Calu3 (cell line): ENCODE data around the gene SMIM17. TPM values are rescaled to one million over a fixed set of nuclear protein-coding genes. Genes with fewer than 3 reads are reported as not detected.

Experiments used
- Bru-seq: library from RNA; stranded (reverse); fragments of 400-500 nt; gene quantifications from one replicate; lab custom pipeline; 2021; lab: Mats Ljungman, UMichigan
- BruChase-seq, 2 experiments: library from RNA; stranded (reverse); fragments of 400-500 nt; gene quantifications; one replicate each; lab custom pipeline; 2021; lab: Mats Ljungman, UMichigan
- BruUV-seq: library from RNA; stranded (reverse); fragments of 400-500 nt; replicated peaks from 2 replicates; lab custom pipeline; 2021; lab: Mats Ljungman, UMichigan
- CTCF ChIA-PET: fragments of 300-600 bp; sonication (Branson Sonifier 250); formaldehyde crosslinking; loops from one replicate; lab custom pipeline; 2022; ENCODE audit warnings: antibody characterized with exemption; lab: Charles Lee
- DNase-seq: peaks from one replicate; pipeline ENCODE4 v3.0.0; 2022
- H3K27ac Mint-ChIP-seq: one replicate; pipeline ENCODE4 v1.8.0; 2022; ENCODE audit warnings: mixed read lengths; ENCODE audit not compliant: unreplicated experiment
- H3K27me3 Mint-ChIP-seq: one replicate; pipeline ENCODE4 v1.8.0; 2022; ENCODE audit warnings: mixed read lengths; ENCODE audit not compliant: unreplicated experiment
- H3K36me3 Mint-ChIP-seq: one replicate; pipeline ENCODE4 v1.8.0; 2022; ENCODE audit warnings: mild to moderate bottlenecking, moderate library complexity, mixed read lengths; ENCODE audit not compliant: insufficient read depth, unreplicated experiment
- H3K4me1 Mint-ChIP-seq: one replicate; pipeline ENCODE4 v1.8.0; 2022; ENCODE audit warnings: mild to moderate bottlenecking, low read depth, mixed read lengths; ENCODE audit not compliant: unreplicated experiment
- H3K4me3 Mint-ChIP-seq: one replicate; pipeline ENCODE4 v1.8.0; 2022; ENCODE audit warnings: mild to moderate bottlenecking, low read depth, moderate library complexity, mixed read lengths; ENCODE audit not compliant: unreplicated experiment
- H3K9me3 Mint-ChIP-seq: one replicate; pipeline ENCODE4 v1.8.0; 2022; ENCODE audit warnings: low read depth, mixed read lengths; ENCODE audit not compliant: unreplicated experiment
- CTCF ChIP-seq: fragments of 200-600 bp; IDR thresholded peaks from one replicate; pipeline ENCODE4 v1.8.0; 2022; ENCODE audit warnings: antibody characterized with exemption; ENCODE audit not compliant: unreplicated experiment
- intact Hi-C: fragments of 100-400 bp; cut with micrococcal nuclease; formaldehyde crosslinking; loops from one replicate; pipeline ENCODE4 v1.10.0; 2022; ENCODE audit not compliant: unreplicated experiment
- long read RNA-seq: library from polyadenylated mRNA; stranded (forward); transcript quantifications from one replicate; pipeline ENCODE4 v2.0.0, GENCODE V29; 2022
- total RNA-seq: library from RNA; stranded (reverse); gene quantifications from 2 replicates; pipeline ENCODE4 v1.2.3, GENCODE V29; 2022

SMIM17 gene
- total RNA-seq: not detected in 2 replicates
- Bru-seq, nascent RNA: percentile 11 among the genes with signal in this experiment
- percentile 23 among the genes with signal in this experiment for BruChase-seq, experiment 1, labeled RNA remaining after a 6-hour chase
- percentile 20 among the genes with signal in this experiment for BruChase-seq, experiment 2, labeled RNA remaining after a 2-hour chase
- long read RNA-seq: 0 reads

GRCh38 chr19:56642711-56643459, at the start of gene SMIM17:
Gene SMIM17, plus strand, starts transcription at chr19:56643159. Its CDS starts 2,509 bp downstream, at chr19:56645668.
- no peaks in the 10 kb centered on the region for H3K27me3 Mint-ChIP-seq
- DNase-seq: no peak
- no peak within 1 kb of the TSS for H3K27ac Mint-ChIP-seq
- BruUV-seq: no TSS peak
- H3K36me3 Mint-ChIP-seq: no peaks in the 10 kb centered on the region
- peaks cover 33% of the 10 kb centered on the region for H3K9me3 Mint-ChIP-seq
- CTCF ChIA-PET: no interaction called here
- TF ChIP-seq CTCF: no peak
- H3K4me1 Mint-ChIP-seq: no peaks in the 10 kb centered on the region
- intact Hi-C loops: no loop called here
- H3K4me3 Mint-ChIP-seq: no peak within 1 kb of the TSS

- H3K27me3 Mint-ChIP-seq: no peaks in the 10 kb centered on the region
- BruUV-seq: no TSS peak
- CTCF ChIA-PET: no interaction called here
- intact Hi-C loops: no loop called here
- no peaks in the 10 kb centered on the region for H3K4me1 Mint-ChIP-seq
- peak overlapping the region; percentile 73 for H3K4me3 Mint-ChIP-seq
- no peak for TF ChIP-seq CTCF
- DNase-seq: no peak
- H3K9me3 Mint-ChIP-seq: peaks cover 41% of the 10 kb centered on the region
- H3K36me3 Mint-ChIP-seq: peaks cover 16% of the 10 kb centered on the region
- H3K27ac Mint-ChIP-seq: no peak overlapping the region
Measured at GRCh38 chr19:56594446-56594782, 48.5 kb upstream of the SMIM17 start.

- no TSS peak for BruUV-seq
Measured at GRCh38 chr19:56594783-56595547, 48.0 kb upstream of the SMIM17 start, which contains the start of gene ZNF71. Gene ZNF71, plus strand, starts transcription at chr19:56595302. Its CDS starts 6,257 bp downstream, at chr19:56601559.

More at GRCh38 chr19:56594783-56595547, 48.0 kb upstream of the SMIM17 start, which contains the start of gene ZNF71:
- peak within 1 kb of the TSS; percentile 73 for H3K4me3 Mint-ChIP-seq
- no peak within 1 kb of the TSS for H3K27ac Mint-ChIP-seq
- peaks cover 41% of the 10 kb centered on the region for H3K9me3 Mint-ChIP-seq
- H3K4me1 Mint-ChIP-seq: no peaks in the 10 kb centered on the region
- H3K36me3 Mint-ChIP-seq: peaks cover 16% of the 10 kb centered on the region
- no peak for TF ChIP-seq CTCF
- DNase-seq: peak; percentile 73
- CTCF ChIA-PET: interaction anchor here (0.8 kb wide), 1 partner anchor 660 kb away, joined by 6 read pairs; no protein-coding TSS in a partner anchor
- intact Hi-C loops: no loop called here
- no peaks in the 10 kb centered on the region for H3K27me3 Mint-ChIP-seq
